Measurements from ENCODE around the gene UBXN4.
"Not testable (repeated sequence)": the region's sequence is repeated elsewhere in the genome, so short reads cannot be mapped to it uniquely, and the experiment has no call there.

UBXN4 gene

GRCh38 chr2:135799738-135800137 is 58.1 kb downstream of the UBXN4 start:
- DNase-seq, result no peak
- Mint-ChIP-seq H3K27me3 (no peaks in the 10 kb centered on the region), H3K4me1 (ENCODE audit: low read depth in 2 of 2) (peaks cover 4 to 5% of the 10 kb centered on the region in 2 donors), H3K4me3 (no peak overlapping the region), H3K36me3 (ENCODE audit: insufficient read depth) (peaks cover 1% of the 10 kb centered on the region), H3K9me3 (peaks cover 0 to 3% of the 10 kb centered on the region in 2 donors), H3K27ac (no peak overlapping the region)
- ATAC-seq (replicated peaks), result no peak

- H3K9me3 Mint-ChIP-seq, result peaks cover 0 to 3% of the 10 kb centered on the region in 2 donors
- DNase-seq (no peak), ATAC-seq (replicated peaks) (no peak)
- no peak overlapping the region for H3K27ac Mint-ChIP-seq
- H3K36me3 Mint-ChIP-seq (ENCODE audit: insufficient read depth), result no peaks in the 10 kb centered on the region
- H3K4me3 Mint-ChIP-seq, result no peak overlapping the region
- no peaks in the 10 kb centered on the region for H3K27me3 Mint-ChIP-seq
- H3K4me1 Mint-ChIP-seq (ENCODE audit: low read depth in 2 of 2), result peaks cover 4% of the 10 kb centered on the region in 2 donors
Measured at GRCh38 chr2:135800513-135801460, 59.1 kb downstream of the UBXN4 start.

- DNase-seq, result no peak
- Mint-ChIP-seq H3K27ac (no peak overlapping the region), H3K36me3 (ENCODE audit: insufficient read depth) (no peaks in the 10 kb centered on the region), H3K27me3 (no peaks in the 10 kb centered on the region), H3K4me1 (ENCODE audit: low read depth in 2 of 2) (peaks cover 3% of the 10 kb centered on the region in 2 donors), H3K4me3 (no peak overlapping the region), H3K9me3 (peaks cover 0 to 3% of the 10 kb centered on the region in 2 donors)
- ATAC-seq (replicated peaks), result no peak
Measured at GRCh38 chr2:135802350-135802749, 60.7 kb downstream of the UBXN4 start.

- no peaks in the 10 kb centered on the region for H3K36me3 Mint-ChIP-seq (ENCODE audit: insufficient read depth)
- DNase-seq, result no peak
- H3K4me3 Mint-ChIP-seq, result no peak overlapping the region
- no peaks in the 10 kb centered on the region for H3K4me1 Mint-ChIP-seq (ENCODE audit: low read depth in 2 of 2)
- no peak for ATAC-seq (replicated peaks)
- peaks cover 0 to 3% of the 10 kb centered on the region in 2 donors for H3K27me3 Mint-ChIP-seq
- no peak overlapping the region for H3K27ac Mint-ChIP-seq
- peaks cover 0 to 3% of the 10 kb centered on the region in 2 donors for H3K9me3 Mint-ChIP-seq
Measured at GRCh38 chr2:135803278-135803677, 61.6 kb downstream of the UBXN4 start.

- not testable (repeated sequence) for H3K27ac Mint-ChIP-seq
Measured at GRCh38 chr2:135807874-135808273, 66.2 kb downstream of the UBXN4 start.

GRCh38 chr2:135812907-135813511 is 71.4 kb downstream of the UBXN4 start:
- Mint-ChIP-seq H3K27me3 (peaks cover 0 to 10% of the 10 kb centered on the region in 2 donors), H3K36me3 (ENCODE audit: insufficient read depth) (no peaks in the 10 kb centered on the region), H3K9me3 (no peaks in the 10 kb centered on the region), H3K4me1 (ENCODE audit: low read depth in 2 of 2) (no peaks in the 10 kb centered on the region), H3K27ac (no peak overlapping the region), H3K4me3 (no peak overlapping the region)
- no peak for DNase-seq
- no peak for ATAC-seq (replicated peaks)

More at GRCh38 chr2:135807874-135808273, 66.2 kb downstream of the UBXN4 start:
- not testable (repeated sequence) for ATAC-seq (replicated peaks); H3K36me3 Mint-ChIP-seq (ENCODE audit: insufficient read depth); DNase-seq; H3K9me3 Mint-ChIP-seq; H3K27me3 Mint-ChIP-seq; H3K4me3 Mint-ChIP-seq; H3K4me1 Mint-ChIP-seq (ENCODE audit: low read depth in 2 of 2)

- no peak overlapping the region for H3K27ac Mint-ChIP-seq
- ATAC-seq (replicated peaks) (no peak), DNase-seq (no peak)
- H3K27me3 Mint-ChIP-seq, result no peaks in the 10 kb centered on the region
- no peaks in the 10 kb centered on the region for H3K36me3 Mint-ChIP-seq (ENCODE audit: insufficient read depth)
- H3K4me3 Mint-ChIP-seq, result no peak overlapping the region
- peaks cover 6 to 8% of the 10 kb centered on the region in 2 donors for H3K4me1 Mint-ChIP-seq (ENCODE audit: low read depth in 2 of 2)
- no peaks in the 10 kb centered on the region for H3K9me3 Mint-ChIP-seq
Measured at GRCh38 chr2:135815269-135815668, 73.6 kb downstream of the UBXN4 start.

GRCh38 chr2:135817466-135817865 is 75.8 kb downstream of the UBXN4 start:
- ATAC-seq (replicated peaks), result no peak
- no peak overlapping the region for H3K4me3 Mint-ChIP-seq
- peaks cover 9 to 11% of the 10 kb centered on the region in 2 donors for H3K4me1 Mint-ChIP-seq (ENCODE audit: low read depth in 2 of 2)
- no peaks in the 10 kb centered on the region for H3K9me3 Mint-ChIP-seq
- H3K27ac Mint-ChIP-seq, result no peak overlapping the region
- DNase-seq, result no peak
- H3K36me3 Mint-ChIP-seq (ENCODE audit: insufficient read depth), result no peaks in the 10 kb centered on the region
- H3K27me3 Mint-ChIP-seq, result no peaks in the 10 kb centered on the region

- Mint-ChIP-seq H3K4me3 (no peak overlapping the region), H3K27me3 (no peaks in the 10 kb centered on the region), H3K27ac (no peak overlapping the region), H3K9me3 (no peaks in the 10 kb centered on the region), H3K36me3 (ENCODE audit: insufficient read depth) (no peaks in the 10 kb centered on the region), H3K4me1 (ENCODE audit: low read depth in 2 of 2) (peaks cover 9 to 11% of the 10 kb centered on the region in 2 donors)
- DNase-seq (no peak), ATAC-seq (replicated peaks) (no peak)
Measured at GRCh38 chr2:135817951-135818350, 76.3 kb downstream of the UBXN4 start.

- H3K36me3 Mint-ChIP-seq (ENCODE audit: insufficient read depth), result no peaks in the 10 kb centered on the region
- H3K9me3 Mint-ChIP-seq, result peaks cover 0 to 3% of the 10 kb centered on the region in 2 donors
- no peak overlapping the region for H3K27ac Mint-ChIP-seq
- no peak for ATAC-seq (replicated peaks)
- no peak for DNase-seq
- H3K27me3 Mint-ChIP-seq, result no peaks in the 10 kb centered on the region
- peaks cover 9 to 11% of the 10 kb centered on the region in 2 donors for H3K4me1 Mint-ChIP-seq (ENCODE audit: low read depth in 2 of 2)
- peak overlapping the region; percentile 11 to 15 for H3K4me3 Mint-ChIP-seq
Measured at GRCh38 chr2:135818937-135819610, 77.4 kb downstream of the UBXN4 start.

- H3K9me3 Mint-ChIP-seq, result peaks cover 0 to 3% of the 10 kb centered on the region in 2 donors
Measured at GRCh38 chr2:135820003-135820618, 78.5 kb downstream of the UBXN4 start.

GRCh38 chr2:135821190-135821589 is 79.5 kb downstream of the UBXN4 start:
- Mint-ChIP-seq H3K4me1 (ENCODE audit: low read depth in 2 of 2) (peaks cover 9 to 11% of the 10 kb centered on the region in 2 donors), H3K9me3 (peaks cover 0 to 3% of the 10 kb centered on the region in 2 donors), H3K27ac (no peak overlapping the region), H3K36me3 (ENCODE audit: insufficient read depth) (no peaks in the 10 kb centered on the region), H3K27me3 (no peaks in the 10 kb centered on the region), H3K4me3 (no peak overlapping the region)
- ATAC-seq (replicated peaks) (no peak), DNase-seq (no peak)

More at GRCh38 chr2:135820003-135820618, 78.5 kb downstream of the UBXN4 start:
- H3K27ac Mint-ChIP-seq, result peak overlapping the region in 1 of 2 donors; percentile 5
- ATAC-seq (replicated peaks) (peak; percentile 90), DNase-seq (peak; percentile 21 to 49 (median 28))
- H3K4me3 Mint-ChIP-seq, result peak overlapping the region; percentile 11 to 47
- H3K4me1 Mint-ChIP-seq (ENCODE audit: low read depth in 2 of 2), result peaks cover 9 to 11% of the 10 kb centered on the region in 2 donors
- no peaks in the 10 kb centered on the region for H3K27me3 Mint-ChIP-seq
- no peaks in the 10 kb centered on the region for H3K36me3 Mint-ChIP-seq (ENCODE audit: insufficient read depth)

GRCh38 chr2:135822855-135823254 is 81.2 kb downstream of the UBXN4 start:
- DNase-seq, result no peak
- Mint-ChIP-seq H3K9me3 (peaks cover 0 to 3% of the 10 kb centered on the region in 2 donors), H3K27ac (no peak overlapping the region), H3K36me3 (ENCODE audit: insufficient read depth) (no peaks in the 10 kb centered on the region), H3K27me3 (no peaks in the 10 kb centered on the region), H3K4me3 (no peak overlapping the region), H3K4me1 (ENCODE audit: low read depth in 2 of 2) (peaks cover 9 to 11% of the 10 kb centered on the region in 2 donors)
- ATAC-seq (replicated peaks), result no peak
